HPDE6-E6E7 (cell line): Measurements from ENCODE around the gene RAB7B.
"Not testable (repeated sequence)": the region's sequence is repeated elsewhere in the genome, so short reads cannot be mapped to it uniquely, and the experiment has no call there.

ENCODE experiments used
- DNase-seq: peaks from one replicate; pipeline ENCODE4 v3.0.0; 2011; ENCODE audit warnings: missing footprints; ENCODE audit errors: extremely low spot score

Gene RAB7B

GRCh38 chr1:206002871-206003801, at the start of gene RAB7B:
TSS of gene RAB7B (minus strand) at chr1:206003395. CDS start at chr1:205994135, 9,260 bp downstream.
- DNase-seq = peak; percentile 75

GRCh38 chr1:206052231-206052865, 49.2 kb upstream of the RAB7B start:
- not testable (repeated sequence) for DNase-seq

DNA sequence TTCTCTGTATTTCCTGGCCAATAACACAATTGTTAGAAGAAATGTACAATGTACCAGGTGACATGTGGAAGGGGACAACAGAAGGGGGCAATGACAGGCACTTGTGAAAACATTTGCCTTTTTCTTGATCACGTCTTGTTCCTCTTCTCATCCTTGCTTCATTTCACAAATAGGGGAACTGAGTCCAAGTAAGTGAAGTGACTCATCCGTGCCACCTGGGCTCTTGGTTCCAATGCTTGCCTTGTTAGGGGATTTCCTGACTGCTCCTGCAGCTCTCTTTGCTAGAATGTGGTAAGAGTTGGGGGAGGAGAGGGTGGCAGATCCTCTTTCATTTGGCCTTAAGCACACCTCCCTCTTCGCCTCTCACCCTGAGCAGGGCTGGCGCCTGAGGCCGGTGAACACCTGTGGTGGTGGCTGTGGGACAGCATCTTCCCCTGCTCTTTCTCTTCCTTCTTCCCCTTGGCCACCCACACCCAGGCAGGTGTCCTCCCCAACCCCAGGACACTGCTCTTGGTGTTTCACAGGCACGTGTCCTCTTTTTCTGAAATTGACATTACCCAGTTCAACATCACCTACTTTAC, 47.5 kb upstream of the RAB7B start:
- DNase-seq = no peak

- no peak for DNase-seq
Measured at GRCh38 chr1:206049919-206050600, 46.9 kb upstream of the RAB7B start.

DNA sequence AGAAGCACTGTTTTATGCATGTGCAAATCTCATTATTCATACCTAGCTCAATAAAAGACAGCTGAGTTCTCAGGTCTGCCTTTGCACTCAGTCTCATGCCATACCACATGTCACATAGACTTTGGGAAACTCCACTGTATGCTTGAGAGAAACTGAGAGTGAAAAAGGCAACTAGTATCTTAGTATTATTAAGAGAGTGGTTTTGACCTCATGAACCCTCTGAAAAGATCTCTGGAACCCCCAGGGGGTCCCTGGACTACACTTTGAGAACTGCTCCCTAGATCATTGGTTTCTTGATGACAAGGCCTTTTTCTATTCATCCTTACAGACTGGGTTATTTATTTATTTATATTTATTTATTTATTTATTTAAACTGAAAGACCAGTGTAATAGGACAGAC, 46.1 kb upstream of the RAB7B start:
- DNase-seq = no peak

GRCh38 chr1:206048582-206048981, 45.4 kb upstream of the RAB7B start:
- no peak for DNase-seq

DNA sequence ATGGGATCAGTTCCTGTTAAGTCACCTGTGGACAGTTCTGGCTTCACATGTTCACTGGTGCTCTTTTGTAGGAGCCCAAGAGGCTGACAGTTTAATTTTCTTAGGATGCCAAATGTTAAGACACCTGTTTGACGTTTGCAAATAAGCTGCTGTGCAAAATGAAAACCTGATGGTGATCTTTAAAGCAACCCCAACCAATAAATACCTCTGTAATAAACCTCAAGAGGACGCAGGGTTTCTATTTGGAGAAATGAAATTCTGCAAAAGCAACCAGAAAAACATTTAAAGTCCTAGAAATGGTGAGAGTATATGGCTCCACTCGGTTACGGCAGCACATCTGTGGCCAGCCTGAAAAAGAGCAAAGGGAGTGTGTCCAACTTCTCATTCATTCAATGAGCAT, 44.1 kb upstream of the RAB7B start:
- no peak for DNase-seq

- peak; percentile 49 for DNase-seq
Measured at GRCh38 chr1:206041640-206042039, 38.4 kb upstream of the RAB7B start.

GRCh38 chr1:206040328-206040727, 37.1 kb upstream of the RAB7B start:
- DNase-seq = no peak

- no peak for DNase-seq
Measured at GRCh38 chr1:206039046-206039973, 36.1 kb upstream of the RAB7B start.

DNA sequence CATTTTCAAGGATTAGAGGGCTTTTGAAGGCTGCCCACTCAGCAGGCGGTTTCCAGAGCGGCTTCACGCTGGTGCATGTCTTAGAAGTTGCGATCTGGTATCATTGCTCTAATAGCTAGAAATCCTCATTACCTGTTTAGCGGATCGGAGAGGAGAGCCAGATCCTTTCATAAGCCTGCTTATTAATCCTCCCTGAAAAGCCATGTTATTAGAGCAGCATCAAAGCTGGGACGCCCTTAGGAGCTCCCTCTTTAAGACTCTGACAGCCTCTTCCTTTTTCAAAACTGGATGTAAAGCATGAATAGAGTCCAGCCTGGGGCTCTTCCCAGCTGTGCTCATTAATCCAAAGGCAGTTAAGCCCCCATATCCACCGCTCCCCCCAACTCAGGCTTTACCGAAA, 34.4 kb upstream of the RAB7B start:
- no peak for DNase-seq

DNA sequence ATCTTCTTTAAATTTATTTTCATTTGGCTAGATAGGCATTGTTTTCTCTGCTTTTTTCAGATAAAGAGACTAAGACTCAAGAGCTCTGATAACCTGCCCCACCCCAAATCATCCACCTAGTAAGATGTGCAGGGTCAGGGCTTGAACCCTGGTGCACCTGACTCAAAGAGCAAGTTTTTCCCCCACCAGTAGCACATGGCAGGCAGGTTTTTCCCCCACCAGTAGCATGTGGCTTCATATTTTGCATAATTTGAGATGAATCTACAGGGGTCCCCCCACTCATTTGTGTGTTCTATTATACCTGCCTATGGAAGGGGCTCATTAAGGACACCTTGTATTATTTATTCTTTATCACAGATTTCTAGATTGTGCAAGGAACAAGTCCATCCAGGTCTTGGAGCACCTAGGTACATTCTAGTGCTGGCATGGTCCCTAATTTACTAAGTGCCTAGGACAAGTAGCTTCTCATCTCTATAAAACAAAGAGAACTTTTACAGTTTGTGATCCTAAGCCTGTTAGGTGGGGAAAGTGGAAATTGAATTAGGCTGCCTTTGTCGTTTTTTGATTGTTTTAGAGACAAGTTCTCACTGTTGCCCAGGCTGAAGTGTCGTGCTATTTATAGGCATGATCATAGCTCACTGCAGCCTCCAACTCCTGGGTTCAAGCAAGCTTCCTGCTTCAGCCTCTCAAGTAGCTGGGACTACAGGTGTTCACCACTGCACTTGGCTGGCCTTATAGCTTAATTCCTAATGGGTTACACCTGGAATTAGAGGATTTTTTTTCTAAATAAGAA, 33.7 kb upstream of the RAB7B start:
- no peak for DNase-seq

GRCh38 chr1:206035027-206035426, 31.8 kb upstream of the RAB7B start:
- DNase-seq = no peak

GRCh38 chr1:206032380-206033140, 29.4 kb upstream of the RAB7B start:
- DNase-seq = no peak

DNA sequence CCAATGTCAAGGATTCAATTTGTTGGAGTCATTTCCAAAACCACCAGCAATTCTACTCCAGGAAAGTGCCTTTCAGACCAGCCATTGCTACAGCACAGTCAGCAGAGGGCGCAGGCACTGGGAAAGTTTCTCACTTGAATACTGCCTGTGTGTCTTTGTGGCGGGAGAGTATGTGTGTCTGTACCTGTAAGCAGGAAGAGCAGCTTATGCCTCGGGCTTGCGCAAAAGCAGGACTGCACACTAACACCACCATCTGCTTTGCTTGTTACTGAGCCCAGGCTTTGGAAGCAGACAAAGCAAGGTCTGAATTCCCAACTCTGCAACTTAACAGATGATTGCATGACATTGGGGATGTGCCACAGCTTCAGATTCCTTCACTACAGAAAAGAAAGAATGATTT, 27.5 kb upstream of the RAB7B start:
- DNase-seq = peak; percentile 70

DNA sequence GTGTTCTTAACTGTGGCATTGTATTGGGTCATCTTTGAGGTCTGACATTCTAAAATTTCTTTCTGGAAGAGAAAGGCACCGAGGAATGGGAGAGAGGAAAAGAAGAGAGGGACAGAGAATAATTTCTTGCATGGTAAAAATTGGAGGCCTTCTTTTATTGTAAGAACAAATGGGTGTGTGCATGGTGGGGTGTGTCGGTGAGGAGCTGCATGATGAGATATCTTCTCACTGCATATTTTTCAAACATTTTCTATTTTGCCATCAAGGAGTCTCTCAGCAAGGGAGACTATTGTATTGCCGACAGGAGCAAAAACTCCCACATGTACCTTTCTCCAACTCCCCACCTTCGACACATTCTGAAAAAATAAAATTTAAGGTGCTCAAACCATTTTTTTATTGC, 27.0 kb upstream of the RAB7B start:
- no peak for DNase-seq

GRCh38 chr1:206029484-206029883, 26.3 kb upstream of the RAB7B start:
- no peak for DNase-seq

DNA sequence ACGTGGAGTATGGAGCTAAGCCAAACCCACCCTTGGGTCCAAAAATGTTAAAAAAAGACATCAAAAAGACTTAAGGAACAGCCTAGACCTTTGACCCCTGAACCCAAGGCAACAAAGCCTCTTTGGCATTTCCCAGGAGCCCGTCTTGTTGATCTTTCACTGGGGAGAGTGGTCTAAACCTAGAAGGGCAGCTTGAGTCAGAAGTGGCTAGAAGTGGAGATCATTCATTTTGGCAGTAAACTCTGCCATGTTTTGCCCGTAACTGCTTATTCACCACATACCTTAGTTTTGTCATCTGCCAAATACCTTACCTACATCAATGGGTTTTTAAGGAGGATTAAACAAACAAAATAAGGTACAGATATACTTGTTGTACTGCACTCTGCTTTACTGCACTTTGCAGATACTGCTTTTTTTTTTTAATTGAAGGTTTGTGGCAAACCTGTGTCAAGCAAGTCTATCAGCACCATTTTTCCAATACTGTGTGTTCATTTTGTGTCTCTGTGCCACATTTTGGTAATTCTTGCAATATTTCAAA, 22.2 kb upstream of the RAB7B start:
- no peak for DNase-seq

GRCh38 chr1:206023695-206024094, 20.5 kb upstream of the RAB7B start, which contains the start of gene CTSE:
TSS of gene CTSE (minus strand) at chr1:206023895. CDS start at chr1:206023791, 104 bp downstream.
- no peak for DNase-seq
